K562 (cell line): ENCODE data around the gene TMEM266. TPM values are rescaled to one million over a fixed set of nuclear protein-coding genes. Genes with fewer than 3 reads are reported as not detected.

Experiments
- ATAC-seq: fragments of 200-7000 bp; cut with Tn5 transposase; 3 replicates; pipeline ENCODE4 v1.9.1; 2020; ENCODE audit warnings: moderate library complexity
- BruUV-seq: library from RNA; stranded (reverse); fragments of 400-500 nt; replicated peaks from 2 replicates; lab custom pipeline; 2021; lab: Mats Ljungman, UMichigan
- CTCF ChIA-PET: fragments of 300-600 bp; formaldehyde crosslinking; extraction: SDS; loops from one replicate; lab custom pipeline; 2021; ENCODE audit warnings: low intra/inter-chr PET ratio; lab: Yijun Ruan, JAX
- POLR2A ChIA-PET: fragments of 300-600, 350-650 bp; sonication (Branson Sonifier 250); formaldehyde crosslinking; extraction: SDS; loops from one replicate; lab custom pipeline; 2021; ENCODE audit warnings: antibody characterized with exemption, inconsistent platforms; lab: Yijun Ruan, JAX
- DNase-seq, 4 experiments: peaks; one replicate each; pipeline versions ENCODE4 v3.0.0 to v3.0.0-alpha.2; 2011 to 2018; ENCODE audit warnings: low spot score in 3 of 4, mixed read lengths in 3 of 4; ENCODE audit errors: extremely low read depth in 1 of 4
- FAIRE-seq: peaks from 2 replicates; lab custom pipeline; 2011; peaks lifted over from hg19 to GRCh38; lab: Jason Lieb, UNC
- H2AFZ ChIP-seq: 2 replicates; pipeline ENCODE4 v1.6.0; 2011; ENCODE audit warnings: low read depth, low read length, control low read depth, inconsistent platforms
- H3K27ac ChIP-seq: fragments of 200-600 bp; 3 replicates; pipeline ENCODE4 v1.8.0; 2011; ENCODE audit warnings: low read depth, mild to moderate bottlenecking, control low read depth, inconsistent platforms, low read length, moderate library complexity, mixed read lengths; ENCODE audit errors: extremely low read depth
- H3K27me3 ChIP-seq, 2 experiments: fragments of 300-600 bp in 1 of 2; 2 replicates in 1 of 2; 3 replicates in 1 of 2; pipeline versions ENCODE4 v1.6.0 to v1.8.0; 2011; ENCODE audit warnings: inconsistent platforms in 2 of 2, low read length in 2 of 2, mild to moderate bottlenecking in 1 of 2, mixed read lengths in 1 of 2, moderate library complexity in 1 of 2; ENCODE audit not compliant: control insufficient read depth in 2 of 2, insufficient read depth in 2 of 2
- H3K36me3 ChIP-seq: fragments of 300-600 bp; 3 replicates; pipeline ENCODE4 v1.8.0; 2011; ENCODE audit warnings: mild to moderate bottlenecking, low read length, inconsistent platforms; ENCODE audit not compliant: control insufficient read depth, insufficient read depth
- H3K4me1 ChIP-seq, 2 experiments: fragments of 200-600 bp in 1 of 2; replicated peaks in 1 of 2; 2 replicates in 1 of 2; 3 replicates in 1 of 2; pipeline versions ENCODE4 v1.5.1 to v1.8.0; 2011; ENCODE audit warnings: inconsistent platforms in 2 of 2, low read length in 2 of 2, mild to moderate bottlenecking in 1 of 2, mixed read lengths in 1 of 2, moderate library complexity in 1 of 2; ENCODE audit not compliant: control insufficient read depth in 2 of 2, insufficient read depth in 2 of 2
- H3K4me2 ChIP-seq: 2 replicates; pipeline ENCODE4 v1.6.1; 2011; ENCODE audit warnings: low read length, control low read depth, inconsistent platforms, mixed read lengths; ENCODE audit not compliant: insufficient read depth
- H3K4me3 ChIP-seq: fragments of 200-600 bp; sonication (generic), shearing (Covaris generic); 2 replicates; pipeline ENCODE4 v1.5.1; 2016; ENCODE audit warnings: control low read depth, inconsistent platforms
- H3K79me2 ChIP-seq: fragments of 200-600 bp; 3 replicates; pipeline ENCODE4 v1.8.0; 2011; ENCODE audit warnings: low read length, inconsistent platforms; ENCODE audit not compliant: control insufficient read depth, insufficient read depth
- H3K9ac ChIP-seq, 2 experiments: 2 replicates each; pipeline versions ENCODE4 v1.6.0 to v1.6.1; 2011; ENCODE audit warnings: low read depth in 2 of 2, low read length in 2 of 2, control low read depth in 1 of 2, inconsistent platforms in 1 of 2, mild to moderate bottlenecking in 1 of 2, mixed read lengths in 1 of 2; ENCODE audit not compliant: insufficient read depth in 1 of 2
- H3K9me1 ChIP-seq: one replicate; pipeline ENCODE4 v1.6.0; 2011; ENCODE audit warnings: inconsistent platforms, mild to moderate bottlenecking, low read length, moderate library complexity; ENCODE audit not compliant: control insufficient read depth, insufficient read depth
- H3K9me3 ChIP-seq: replicated peaks from 2 replicates; pipeline ENCODE4 v1.5.1; 2011; ENCODE audit warnings: low read depth, low read length, inconsistent platforms; ENCODE audit not compliant: control insufficient read depth, insufficient read depth
- H4K20me1 ChIP-seq: replicated peaks from 2 replicates; pipeline ENCODE4 v1.6.1; 2011; ENCODE audit warnings: low read length, inconsistent platforms, mixed read lengths; ENCODE audit not compliant: control insufficient read depth, insufficient read depth
- BCL6 ChIP-seq: fragments of 250-450 bp; sonication (Bioruptor Pico); IDR thresholded peaks from 2 replicates; pipeline ENCODE4 v1.4.0; 2020
- JUN ChIP-seq, 2 experiments: sonication (generic) in 1 of 2; formaldehyde crosslinking in 1 of 2; IDR thresholded peaks; 2 replicates each; pipeline versions ENCODE4 v1.6.1 to v1.8.0; 2012 to 2022; ENCODE audit warnings: borderline replicate concordance in 2 of 2, mild to moderate bottlenecking in 2 of 2, improper control_type of control experiment in 1 of 2, low read depth in 1 of 2, low read length in 1 of 2, missing genetic modification reagents in 1 of 2
- JUND ChIP-seq, 2 experiments: IDR thresholded peaks; 2 replicates in 1 of 2; 3 replicates in 1 of 2; pipeline ENCODE4 v1.6.1; 2011; ENCODE audit warnings: borderline replicate concordance in 2 of 2, low read depth in 2 of 2, low read length in 2 of 2, improper control_type of control experiment in 1 of 2, missing biosample characterization in 1 of 2, missing genetic modification characterization in 1 of 2, missing genetic modification reagents in 1 of 2
- KLF16 ChIP-seq: IDR thresholded peaks from 2 replicates; pipeline ENCODE4 v1.6.1; 2016; ENCODE audit warnings: antibody characterized with exemption
- RAD21 ChIP-seq, 2 experiments: fragments of 250-450 bp in 1 of 2; fragments of 450-650 bp in 1 of 2; sonication (Bioruptor Pico) in 1 of 2; formaldehyde crosslinking in 1 of 2; IDR thresholded peaks in 1 of 2; conservative IDR thresholded peaks in 1 of 2; 2 replicates each; pipeline versions ENCODE4 v1.4.0 to v1.8.0; 2020 to 2022; ENCODE audit warnings: mild to moderate bottlenecking in 2 of 2, moderate library complexity in 1 of 2
- RB1 ChIP-seq: fragments of 450-650 bp; IDR thresholded peaks from 2 replicates; pipeline ENCODE4 v1.6.1; 2017; ENCODE audit warnings: low read depth, mild to moderate bottlenecking
- REST ChIP-seq, 2 experiments: fragments of 450-650 bp; formaldehyde crosslinking in 1 of 2; IDR thresholded peaks; 2 replicates each; pipeline versions ENCODE4 v1.4.0 to v1.6.1; 2014 to 2020; ENCODE audit warnings: mild to moderate bottlenecking in 2 of 2, borderline replicate concordance in 1 of 2, low read depth in 1 of 2
- SMC3 ChIP-seq: conservative IDR thresholded peaks from 2 replicates; pipeline ENCODE4 v1.6.1; 2011; ENCODE audit warnings: low read depth, low read length, improper control_type of control experiment; ENCODE audit not compliant: insufficient read depth
- STAG1 ChIP-seq: sonication (generic); formaldehyde crosslinking; IDR thresholded peaks from 2 replicates; pipeline ENCODE4 v1.5.0; 2020; ENCODE audit warnings: missing genetic modification reagents, borderline replicate concordance
- ZNF146 ChIP-seq: IDR thresholded peaks from one replicate; pipeline ENCODE4 v1.6.1; 2018; ENCODE audit warnings: missing compliant biosample characterization; ENCODE audit not compliant: unreplicated experiment
- ZNF184 ChIP-seq: sonication (generic); formaldehyde crosslinking; IDR thresholded peaks from 2 replicates; pipeline ENCODE4 v1.5.0; 2020; ENCODE audit warnings: missing genetic modification reagents
- WGBS: fragments of 100-300 bp; shearing (Covaris generic); methylation state at CpG from one replicate; pipeline ENCODE4 v1.1.6; 2016; ENCODE audit warnings: low coverage, mixed read lengths; ENCODE audit not compliant: insufficient coverage; ENCODE audit errors: missing lambda C conversion rate; 5-methylcytosine and 5-hydroxymethylcytosine counted together
- in situ Hi-C: fragments of 300-500 bp; cut with MboI; formaldehyde crosslinking; loops from 4 replicates; pipeline ENCODE4 v1.15.0; 2018; ENCODE audit warnings: inconsistent platforms, mixed read lengths
- intact Hi-C: fragments of 100-400 bp; cut with micrococcal nuclease; formaldehyde crosslinking; loops from 2 replicates; pipeline ENCODE4 v1.14.2; 2022
- polyA plus RNA-seq, 8 experiments: library from polyadenylated mRNA; depleted of rRNA in 4 of 8; stranded (reverse) in 5 of 8; unstranded in 3 of 8; fragments of >200 nt; fragmentation: Nextera tagmentation in 2 of 8; fragmentation: Illumina TruSeq in 1 of 8; extraction: Ambion mirVana in 2 of 8; extraction: Trizol in 1 of 8; gene quantifications; 2 replicates each; pipeline versions ENCODE4 v1.2.1 to v1.2.3, GENCODE V29; 2011 to 2014; ENCODE audit warnings: inconsistent platforms in 1 of 8, missing spikeins in 1 of 8
- total RNA-seq, 7 experiments: library from RNA; depleted of rRNA in 6 of 7; stranded (reverse); fragments of >200 nt in 6 of 7; fragmentation: Illumina TruSeq in 2 of 7; extraction: Trizol in 2 of 7; gene quantifications; 2 replicates each; pipeline versions ENCODE4 v1.2.1 to v1.2.3, GENCODE V29; 2011 to 2021; ENCODE audit warnings: low replicate concordance in 1 of 7

TMEM266 gene
- total and polyA plus RNA-seq, 9 of the 15 experiments (the other 6 are each of a cell fraction or from before 2014, with no cell fraction given) = not detected

DNA sequence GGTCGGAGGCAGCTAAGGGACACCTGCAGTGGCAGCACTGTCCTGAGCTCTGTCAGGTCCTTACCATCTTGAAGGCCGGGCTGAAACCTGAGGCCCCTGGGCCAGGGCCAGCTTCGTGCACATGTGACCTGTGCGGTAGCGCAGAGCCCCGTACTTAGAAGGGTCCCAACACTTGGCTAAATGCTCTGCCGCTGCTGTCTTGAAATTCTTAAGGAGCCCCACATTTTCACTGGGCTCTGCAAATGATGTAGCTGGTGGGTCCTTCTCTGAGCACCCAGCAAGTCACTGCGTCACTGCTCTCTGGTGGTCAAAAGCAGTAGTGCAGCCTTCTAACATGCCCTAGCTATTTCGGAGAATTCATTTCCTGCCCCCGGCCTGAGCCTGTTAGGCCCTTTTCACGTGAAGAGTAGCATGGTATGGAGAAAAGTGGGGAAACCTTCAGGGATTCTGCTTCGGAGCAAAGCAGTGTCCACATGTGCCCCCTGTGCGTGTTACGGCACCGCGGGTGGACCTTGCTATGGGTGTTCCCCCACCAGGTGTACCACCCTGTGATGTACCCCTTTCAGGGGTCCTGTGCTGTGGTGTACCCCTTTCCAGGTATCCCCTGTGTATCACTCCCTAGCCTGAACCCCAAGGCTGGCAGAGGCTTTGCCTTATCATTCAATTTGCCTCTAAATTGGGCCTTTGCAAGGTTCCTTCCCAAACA is 79.7 kb downstream of the TMEM266 start:
- H3K9ac ChIP-seq = no peak overlapping the region
- ChIA-PET POLR2A (interaction anchor here (0.5 to 1.4 kb wide), 5 partner anchors 12 to 368 kb away, joined by 3 to 5 read pairs (median 3); no protein-coding TSS in a partner anchor), CTCF (interaction anchor here (0.5 to 4.4 kb wide), 7 partner anchors 9 to 1704 kb away, joined by 3 to 30 read pairs (median 6); partner anchors contain the start of gene TMEM266)
- peak; percentile 99 for FAIRE-seq
- DNase-seq = peak; percentile 78 to 82 (median 82)
- H3K4me2 ChIP-seq = no peak overlapping the region
- in situ Hi-C loops (loop anchor here (5.0 to 10.0 kb wide), 2 partner anchors 82 to 325 kb away; partner anchors contain the start of gene TMEM266), intact Hi-C loops (loop anchor here (1.0 to 10.0 kb wide), 4 partner anchors 82 to 329 kb away; no protein-coding TSS in a partner anchor)
- ATAC-seq = peak; percentile 95
- 3% methylated on average over 16 of the region's 16 CpGs for WGBS
- no peaks in the 10 kb centered on the region for H3K36me3 ChIP-seq
- no TSS peak for BruUV-seq
- no peaks in the 10 kb centered on the region for H3K79me2 ChIP-seq
- no peaks in the 10 kb centered on the region; a peak in 1 of 5 replicates for H3K4me1 ChIP-seq
- peaks cover 33 to 77% of the 10 kb centered on the region in 2 experiments for H3K27me3 ChIP-seq
- H3K9me3 ChIP-seq = no peaks in the 10 kb centered on the region
- H2AFZ ChIP-seq = no peak overlapping the region
- 0 out of 2 replicates have a peak, but pooled peaks cover 6% of the 10 kb centered on the region for H4K20me1 ChIP-seq
- no peak overlapping the region for H3K4me3 ChIP-seq
- H3K27ac ChIP-seq = no peak overlapping the region
- no peaks in the 10 kb centered on the region for H3K9me1 ChIP-seq
- TF ChIP-seq ZNF184 (CRISPR knock-in tag) (no peak), RB1 (peak; percentile 35; the same call in 1 of the 2 replicates), JUN (IDR thresholded peaks at IDR 0.05; ENCODE audit: borderline replicate concordance, low read depth, low read length) (0 out of 2 replicates have a peak, but pooled peaks have one; percentile 8), JUN (CRISPR knock-in tag; IDR thresholded peaks at IDR 0.05; ENCODE audit: borderline replicate concordance) (no peak), RAD21 (CRISPR knock-in tag; conservative IDR thresholded peaks at IDR 0.05 in 1 of 2, IDR thresholded peaks at IDR 0.05 in 1 of 2) (peak; percentile 57 to 89), ZNF146 (CRISPR knock-in tag) (no peak), JUND (IDR thresholded peaks at IDR 0.05; ENCODE audit: borderline replicate concordance, low read depth, low read length) (0 out of 2 replicates have a peak, but pooled peaks have one; percentile 17), JUND (tag; IDR thresholded peaks at IDR 0.05; ENCODE audit: borderline replicate concordance, low read depth, low read length) (no peak), STAG1 (CRISPR knock-in tag) (peak; percentile 54; the same call in 1 of the 2 replicates), REST (IDR thresholded peaks at IDR 0.05; ENCODE audit: borderline replicate concordance) (peak; percentile 79), REST (CRISPR knock-in tag; IDR thresholded peaks at IDR 0.05; ENCODE audit: low read depth) (no peak), BCL6 (CRISPR knock-in tag) (no peak), SMC3 (peak; percentile 92), KLF16 (peak; percentile 32; the same call in 1 of the 2 replicates)
